ENCODE data around the gene MAPK10. TPM values are rescaled to one million over a fixed set of nuclear protein-coding genes. Genes with fewer than 3 reads are reported as not detected.

Gene MAPK10
- total RNA-seq, 1 donor from 2014 or later: 92.6 TPM

DNA sequence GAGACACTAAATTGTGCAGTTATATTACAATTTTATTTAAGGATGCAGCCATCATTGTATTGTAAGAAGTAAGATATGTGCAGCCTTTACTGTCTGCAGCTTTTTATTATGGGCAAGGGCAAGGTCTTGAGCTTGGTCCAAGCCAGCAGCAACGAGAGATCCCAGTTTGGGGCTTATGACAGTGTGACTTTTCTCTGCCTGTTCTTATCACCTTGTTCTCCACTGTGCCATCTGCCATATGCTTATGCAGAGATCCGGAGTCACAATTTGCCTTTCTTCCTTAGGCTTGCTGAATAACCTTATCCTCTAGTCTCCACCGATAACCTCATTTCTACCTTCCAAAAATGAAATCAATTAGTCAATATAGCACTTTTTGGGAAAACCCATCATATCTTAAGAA, 30.4 kb downstream of the MAPK10 start:
- TF ChIP-seq, protein P1, sequence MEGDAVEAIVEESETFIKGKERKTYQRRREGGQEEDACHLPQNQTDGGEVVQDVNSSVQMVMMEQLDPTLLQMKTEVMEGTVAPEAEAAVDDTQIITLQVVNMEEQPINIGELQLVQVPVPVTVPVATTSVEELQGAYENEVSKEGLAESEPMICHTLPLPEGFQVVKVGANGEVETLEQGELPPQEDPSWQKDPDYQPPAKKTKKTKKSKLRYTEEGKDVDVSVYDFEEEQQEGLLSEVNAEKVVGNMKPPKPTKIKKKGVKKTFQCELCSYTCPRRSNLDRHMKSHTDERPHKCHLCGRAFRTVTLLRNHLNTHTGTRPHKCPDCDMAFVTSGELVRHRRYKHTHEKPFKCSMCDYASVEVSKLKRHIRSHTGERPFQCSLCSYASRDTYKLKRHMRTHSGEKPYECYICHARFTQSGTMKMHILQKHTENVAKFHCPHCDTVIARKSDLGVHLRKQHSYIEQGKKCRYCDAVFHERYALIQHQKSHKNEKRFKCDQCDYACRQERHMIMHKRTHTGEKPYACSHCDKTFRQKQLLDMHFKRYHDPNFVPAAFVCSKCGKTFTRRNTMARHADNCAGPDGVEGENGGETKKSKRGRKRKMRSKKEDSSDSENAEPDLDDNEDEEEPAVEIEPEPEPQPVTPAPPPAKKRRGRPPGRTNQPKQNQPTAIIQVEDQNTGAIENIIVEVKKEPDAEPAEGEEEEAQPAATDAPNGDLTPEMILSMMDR (IDR thresholded peaks at IDR 0.05; ENCODE audit: partially characterized antibody, unreplicated experiment): no peak
- no peak overlapping the region for H3K27ac Mint-ChIP-seq (ENCODE audit: unreplicated experiment)
- no peaks in the 10 kb centered on the region for H3K36me3 Mint-ChIP-seq (ENCODE audit: unreplicated experiment)
- H3K27me3 Mint-ChIP-seq (ENCODE audit: unreplicated experiment): no peaks in the 10 kb centered on the region
- H3K4me1 Mint-ChIP-seq (ENCODE audit: low read depth, unreplicated experiment): no peaks in the 10 kb centered on the region
- no peak for DNase-seq
- H3K4me3 Mint-ChIP-seq (ENCODE audit: unreplicated experiment): no peak overlapping the region
- no peaks in the 10 kb centered on the region for H3K9me3 Mint-ChIP-seq (ENCODE audit: unreplicated experiment)

DNA sequence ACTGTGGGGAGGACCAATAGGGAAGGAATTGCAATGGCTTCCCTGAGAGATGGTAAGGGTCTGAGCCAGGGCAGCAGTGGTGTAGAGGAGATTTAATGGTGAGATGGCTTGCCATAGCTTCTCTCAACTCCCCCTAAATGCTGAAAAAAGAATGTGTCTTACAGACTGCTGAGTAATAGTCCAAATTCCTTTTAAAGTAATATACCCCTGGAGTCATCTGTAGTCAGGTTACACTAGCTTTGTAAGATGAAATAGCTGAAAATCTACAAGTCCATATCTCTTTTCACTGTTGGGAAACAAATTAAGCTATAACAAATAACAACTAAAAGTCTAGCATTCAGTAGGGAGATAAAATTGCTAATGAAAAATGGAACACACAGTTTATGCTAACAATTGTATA, 33.5 kb downstream of the MAPK10 start:
- no peak for DNase-seq
- Mint-ChIP-seq H3K36me3 (ENCODE audit: unreplicated experiment) (no peaks in the 10 kb centered on the region), H3K4me1 (ENCODE audit: low read depth, unreplicated experiment) (no peaks in the 10 kb centered on the region), H3K27ac (ENCODE audit: unreplicated experiment) (no peak overlapping the region), H3K9me3 (ENCODE audit: unreplicated experiment) (no peaks in the 10 kb centered on the region), H3K4me3 (ENCODE audit: unreplicated experiment) (no peak overlapping the region), H3K27me3 (ENCODE audit: unreplicated experiment) (no peaks in the 10 kb centered on the region)
- TF ChIP-seq, protein P1 (IDR thresholded peaks at IDR 0.05; ENCODE audit: partially characterized antibody, unreplicated experiment): no peak

DNA sequence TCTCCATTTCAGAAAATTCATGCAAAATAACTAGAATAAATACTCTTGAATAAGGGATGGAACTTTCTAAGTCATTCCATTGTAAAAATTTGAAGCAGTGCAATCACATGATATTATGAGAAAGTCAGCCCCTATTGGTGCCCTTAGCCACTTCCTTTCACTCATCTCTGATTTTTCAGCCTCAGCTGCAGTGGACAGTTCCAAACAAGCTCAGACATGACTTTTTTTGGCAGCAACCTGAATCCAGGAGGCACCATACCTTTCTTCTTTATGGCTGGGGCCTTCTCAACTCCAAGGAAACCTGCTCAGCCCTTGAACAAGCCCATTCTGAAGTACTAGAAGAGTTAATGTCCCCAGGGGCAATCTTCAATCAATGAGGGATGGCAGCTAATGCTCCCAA, 40.5 kb downstream of the MAPK10 start:
- DNase-seq: no peak
- Mint-ChIP-seq H3K36me3 (ENCODE audit: unreplicated experiment) (no peaks in the 10 kb centered on the region), H3K27me3 (ENCODE audit: unreplicated experiment) (peaks cover 2% of the 10 kb centered on the region), H3K27ac (ENCODE audit: unreplicated experiment) (no peak overlapping the region), H3K4me3 (ENCODE audit: unreplicated experiment) (no peak overlapping the region), H3K4me1 (ENCODE audit: low read depth, unreplicated experiment) (no peaks in the 10 kb centered on the region), H3K9me3 (ENCODE audit: unreplicated experiment) (no peaks in the 10 kb centered on the region)
- TF ChIP-seq, protein P1 (IDR thresholded peaks at IDR 0.05; ENCODE audit: partially characterized antibody, unreplicated experiment): no peak

DNA sequence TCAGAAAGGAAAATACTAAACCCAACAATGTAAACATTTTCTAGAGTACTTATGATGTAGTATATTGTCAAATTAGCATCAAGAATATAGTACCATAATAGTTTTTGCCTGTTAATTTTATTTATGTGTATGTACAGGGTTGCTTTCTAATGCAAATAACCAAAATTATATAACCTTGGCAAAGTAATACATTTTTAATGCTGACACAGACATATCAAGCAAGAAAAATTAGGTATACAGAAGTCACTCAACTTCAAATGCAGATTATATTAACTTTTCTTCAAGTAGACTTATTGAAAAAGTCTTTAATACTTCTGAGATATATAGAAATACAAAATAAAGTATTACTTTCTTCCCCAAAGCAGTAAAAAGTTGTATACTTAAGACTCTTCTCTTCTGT, 44.3 kb downstream of the MAPK10 start:
- DNase-seq: no peak
- Mint-ChIP-seq H3K4me3 (ENCODE audit: unreplicated experiment) (no peak overlapping the region), H3K4me1 (ENCODE audit: low read depth, unreplicated experiment) (no peaks in the 10 kb centered on the region), H3K27ac (ENCODE audit: unreplicated experiment) (no peak overlapping the region), H3K27me3 (ENCODE audit: unreplicated experiment) (peaks cover 2% of the 10 kb centered on the region), H3K9me3 (ENCODE audit: unreplicated experiment) (no peaks in the 10 kb centered on the region), H3K36me3 (ENCODE audit: unreplicated experiment) (no peaks in the 10 kb centered on the region)
- TF ChIP-seq, protein P1 (IDR thresholded peaks at IDR 0.05; ENCODE audit: partially characterized antibody, unreplicated experiment): no peak

DNA sequence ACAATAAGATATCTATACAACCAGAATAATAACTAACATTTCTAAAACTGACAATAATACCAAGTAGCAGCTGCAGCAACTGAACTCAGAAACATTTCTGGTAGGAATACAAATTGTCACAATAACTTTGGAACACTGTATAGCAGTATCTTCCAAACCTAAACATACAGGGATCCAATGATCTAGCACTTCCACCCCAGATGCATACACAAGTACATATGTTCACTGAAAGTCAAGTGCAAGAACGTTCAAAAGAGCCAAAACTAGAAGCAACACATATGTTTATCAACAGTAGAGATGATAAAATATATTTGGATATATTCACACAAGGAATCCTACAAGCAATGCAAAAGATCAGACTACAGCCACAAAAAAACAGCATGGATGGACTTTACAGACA, 46.2 kb downstream of the MAPK10 start:
- peaks cover 2% of the 10 kb centered on the region for H3K27me3 Mint-ChIP-seq (ENCODE audit: unreplicated experiment)
- H3K27ac Mint-ChIP-seq (ENCODE audit: unreplicated experiment): no peak overlapping the region
- no peak overlapping the region for H3K4me3 Mint-ChIP-seq (ENCODE audit: unreplicated experiment)
- TF ChIP-seq, protein P1 (IDR thresholded peaks at IDR 0.05; ENCODE audit: partially characterized antibody, unreplicated experiment): no peak
- DNase-seq: no peak
- no peaks in the 10 kb centered on the region for H3K4me1 Mint-ChIP-seq (ENCODE audit: low read depth, unreplicated experiment)
- no peaks in the 10 kb centered on the region for H3K36me3 Mint-ChIP-seq (ENCODE audit: unreplicated experiment)
- H3K9me3 Mint-ChIP-seq (ENCODE audit: unreplicated experiment): no peaks in the 10 kb centered on the region

Measured in glutamatergic neuron (in vitro differentiated cells).